GM23248 (cell line): ENCODE data around the gene SH3D19. TPM values are rescaled to one million over a fixed set of nuclear protein-coding genes. Genes with fewer than 3 reads are reported as not detected.
A peak's percentile ranks its signal among the peaks of the same experiment; 100 is the strongest.

Experiments
- DNase-seq: peaks from one replicate; pipeline ENCODE4 v3.0.0-alpha.2; 2015
- H2AFZ ChIP-seq: fragments of 200-600 bp; sonication (generic); 2 replicates; pipeline ENCODE4 v1.6.1; 2016; ENCODE audit warnings: antibody characterized with exemption
- H3F3A ChIP-seq: fragments of 200-600 bp; sonication (generic); 2 replicates; pipeline ENCODE4 v1.6.1; 2016; ENCODE audit warnings: mild to moderate bottlenecking, antibody characterized with exemption, mixed run types; ENCODE audit not compliant: insufficient read depth
- H3K27ac ChIP-seq: fragments of 200-600 bp; sonication (generic); 2 replicates; pipeline ENCODE4 v1.5.1; 2016; ENCODE audit warnings: mild to moderate bottlenecking
- H3K27me3 ChIP-seq: fragments of 200-600 bp; sonication (generic); replicated peaks from 2 replicates; pipeline ENCODE4 v1.6.1; 2016; ENCODE audit warnings: mild to moderate bottlenecking; ENCODE audit not compliant: insufficient read depth
- H3K36me3 ChIP-seq: fragments of 200-600 bp; sonication (generic); 2 replicates; pipeline ENCODE4 v1.6.1; 2016; ENCODE audit warnings: low read depth, mild to moderate bottlenecking
- H3K4me1 ChIP-seq: fragments of 200-600 bp; sonication (generic); 2 replicates; pipeline ENCODE4 v1.6.1; 2016; ENCODE audit warnings: mild to moderate bottlenecking; ENCODE audit not compliant: insufficient read depth
- H3K4me2 ChIP-seq: fragments of 200-600 bp; sonication (generic); one replicate; pipeline ENCODE4 v1.6.1; 2016; ENCODE audit warnings: mild to moderate bottlenecking; ENCODE audit not compliant: unreplicated experiment
- H3K4me3 ChIP-seq: fragments of 200-600 bp; sonication (generic); 2 replicates; pipeline ENCODE4 v1.5.1; 2016; ENCODE audit warnings: mild to moderate bottlenecking
- H3K79me2 ChIP-seq: fragments of 200-600 bp; sonication (generic); 2 replicates; pipeline ENCODE4 v1.6.1; 2016; ENCODE audit warnings: mild to moderate bottlenecking; ENCODE audit not compliant: insufficient read depth
- H3K9ac ChIP-seq: fragments of 200-600 bp; sonication (generic); 2 replicates; pipeline ENCODE4 v1.6.1; 2016; ENCODE audit warnings: mild to moderate bottlenecking
- H3K9me2 ChIP-seq: fragments of 200-600 bp; sonication (generic); 2 replicates; pipeline ENCODE4 v1.6.1; 2016; ENCODE audit warnings: mixed run types, mild to moderate bottlenecking, moderate library complexity; ENCODE audit not compliant: insufficient read depth
- H3K9me3 ChIP-seq: fragments of 200-600 bp; sonication (generic); one replicate; pipeline ENCODE4 v1.6.1; 2017; ENCODE audit warnings: low read depth
- H4K20me1 ChIP-seq: fragments of 200-600 bp; sonication (generic); 2 replicates; pipeline ENCODE4 v1.6.0; 2016; ENCODE audit not compliant: insufficient read depth
- EZH2 ChIP-seq: fragments of 200-600 bp; sonication (generic); IDR thresholded peaks from 2 replicates; pipeline ENCODE4 v1.6.1; 2018; ENCODE audit warnings: antibody characterized with exemption, mild to moderate bottlenecking; ENCODE audit not compliant: insufficient read depth, poor library complexity, severe bottlenecking
- EZH2phosphoT487 ChIP-seq: fragments of 200-600 bp; sonication (generic); IDR thresholded peaks from 2 replicates; pipeline ENCODE4 v1.6.1; 2018; ENCODE audit warnings: antibody characterized with exemption, moderate library complexity, mild to moderate bottlenecking, low read depth; ENCODE audit not compliant: insufficient read depth
- WGBS, 2 experiments: methylation state at CpG; one replicate each; pipeline ENCODE4 v1.1.6; 2015 to 2017; ENCODE audit warnings: low lambda C conversion rate in 2 of 2, low coverage in 1 of 2; ENCODE audit errors: missing lambda C conversion rate in 2 of 2; 5-methylcytosine and 5-hydroxymethylcytosine counted together
- in situ Hi-C: fragments of 300-500 bp; cut with MboI; formaldehyde crosslinking; loops from 2 replicates; pipeline ENCODE4 v1.15.0; 2020
- polyA plus RNA-seq: library from polyadenylated mRNA; unstranded; fragments of >200 nt; fragmentation: Nextera tagmentation; extraction: Ambion mirVana; gene quantifications from 2 replicates; pipeline ENCODE4 v1.2.1, GENCODE V29; 2016
- total RNA-seq: library from RNA; depleted of rRNA; stranded (reverse); fragments of >200 nt; shearing (Covaris generic); gene quantifications from 2 replicates; pipeline ENCODE4 v1.2.3, GENCODE V29; 2014; rRNA removed

Gene SH3D19
- total RNA-seq (47.8 and 48.2 TPM in 2 replicates), polyA plus RNA-seq (29.1 and 36.5 TPM in 2 replicates)

- Histone ChIP-seq H3K79me2 (peaks cover 9% of the 10 kb centered on the region; the same call in 1 of the 2 replicates), H3K27ac (no peak within 1 kb of the TSS), H3F3A (peaks cover 19% of the 10 kb centered on the region), H3K4me3 (peak within 1 kb of the TSS; percentile 88), H3K36me3 (no peaks in the 10 kb centered on the region), H3K4me1 (peaks cover 26% of the 10 kb centered on the region), H4K20me1 (no peaks in the 10 kb centered on the region), H3K9me2 (no peaks in the 10 kb centered on the region), H3K9ac (peak within 1 kb of the TSS; percentile 71), H3K9me3 (no peaks in the 10 kb centered on the region), H3K4me2 (peak within 1 kb of the TSS; percentile 83), H2AFZ (peak within 1 kb of the TSS; percentile 95), H3K27me3 (no peaks in the 10 kb centered on the region)
- WGBS, 2 experiments: 1% methylated on average over 56 to 85 of the region's 88 CpGs
- TF ChIP-seq EZH2phosphoT487 (no peak), EZH2 (no peak)
- peak; percentile 67 for DNase-seq
- in situ Hi-C loops: no loop called here
Observed at GRCh38 chr4:151325111-151325948, at the start of gene SH3D19. TSS of gene SH3D19 (minus strand) at chr4:151325605. CDS start at chr4:151325352, 253 bp downstream.

GRCh38 chr4:151362404-151363164 is 37.2 kb upstream of the SH3D19 start:
- no peaks in the 10 kb centered on the region for H4K20me1 ChIP-seq

GRCh38 chr4:151361966-151362365 is 36.6 kb upstream of the SH3D19 start:
- in situ Hi-C loops: loop anchor here (25.0 kb wide), 2 partner anchors 250 to 1025 kb away; no protein-coding TSS in a partner anchor
- H3K4me1 ChIP-seq: no peaks in the 10 kb centered on the region
- H2AFZ ChIP-seq: peak overlapping the region; percentile 80; the same call in 1 of the 2 replicates
- H3K9ac ChIP-seq: no peak overlapping the region
- no peak overlapping the region for H3K4me2 ChIP-seq
- H3K36me3 ChIP-seq: no peaks in the 10 kb centered on the region
- WGBS, 2 experiments: 82 to 85% methylated on average over 13 of the region's 13 CpGs
- no peaks in the 10 kb centered on the region for H3K9me2 ChIP-seq
- no peaks in the 10 kb centered on the region for H4K20me1 ChIP-seq
- DNase-seq: no peak
- H3K9me3 ChIP-seq: no peaks in the 10 kb centered on the region
- no peaks in the 10 kb centered on the region for H3F3A ChIP-seq
- no peaks in the 10 kb centered on the region for H3K79me2 ChIP-seq
- TF ChIP-seq EZH2phosphoT487: no peak
- no peak for TF ChIP-seq EZH2
- H3K27me3 ChIP-seq: no peaks in the 10 kb centered on the region
- H3K27ac ChIP-seq: no peak overlapping the region
- no peak overlapping the region for H3K4me3 ChIP-seq

More at GRCh38 chr4:151362404-151363164, 37.2 kb upstream of the SH3D19 start:
- Histone ChIP-seq H3K27me3 (no peaks in the 10 kb centered on the region), H3K4me3 (no peak overlapping the region), H3K27ac (no peak overlapping the region), H2AFZ (peak overlapping the region; percentile 80), H3K9me3 (no peaks in the 10 kb centered on the region), H3K9ac (no peak overlapping the region), H3K4me1 (no peaks in the 10 kb centered on the region), H3K9me2 (no peaks in the 10 kb centered on the region), H3F3A (no peaks in the 10 kb centered on the region), H3K36me3 (no peaks in the 10 kb centered on the region), H3K4me2 (no peak overlapping the region), H3K79me2 (no peaks in the 10 kb centered on the region)
- TF ChIP-seq EZH2: no peak
- no peak for TF ChIP-seq EZH2phosphoT487
- 36 to 45% methylated on average over 11 to 14 of the region's 14 CpGs for WGBS, 2 experiments
- in situ Hi-C loops: loop anchor here (25.0 kb wide), 2 partner anchors 250 to 1025 kb away; no protein-coding TSS in a partner anchor
- DNase-seq: peak; percentile 90

GRCh38 chr4:151361126-151361525 is 35.7 kb upstream of the SH3D19 start:
- TF ChIP-seq EZH2phosphoT487 (no peak), EZH2 (no peak)
- Histone ChIP-seq H3K79me2 (no peaks in the 10 kb centered on the region), H3K4me3 (no peak overlapping the region), H3K36me3 (no peaks in the 10 kb centered on the region), H2AFZ (0 out of 2 replicates have a peak overlapping the region, but pooled peaks have one; percentile 80), H3K27me3 (no peaks in the 10 kb centered on the region), H3K4me2 (no peak overlapping the region), H3K9ac (no peak overlapping the region), H3K9me2 (no peaks in the 10 kb centered on the region), H3F3A (no peaks in the 10 kb centered on the region), H3K9me3 (no peaks in the 10 kb centered on the region), H3K27ac (no peak overlapping the region), H4K20me1 (no peaks in the 10 kb centered on the region), H3K4me1 (peaks cover 6% of the 10 kb centered on the region; the same call in 1 of the 2 replicates)
- in situ Hi-C loops: loop anchor here (25.0 kb wide), 2 partner anchors 251 to 1026 kb away; no protein-coding TSS in a partner anchor
- DNase-seq: no peak
- 89 to 91% methylated on average over 1 to 2 of the region's 2 CpGs for whole genome bisulfite sequencing, 2 experiments
